H1 (cell line): ENCODE results near the gene BANF1. TPM values are rescaled to one million over a fixed set of nuclear protein-coding genes. Genes with fewer than 3 reads are reported as not detected.

Experiments used
- SP4 ChIP-seq: IDR thresholded peaks from 2 replicates; pipeline ENCODE4 v1.6.1; 2012; ENCODE audit warnings: low read length, inconsistent platforms
- polyA plus RNA-seq, 7 experiments: library from polyadenylated mRNA; depleted of rRNA in 3 of 7; stranded (reverse) in 5 of 7; unstranded in 2 of 7; fragments of >200 nt in 5 of 7; fragments of 200-250 nt in 2 of 7; gene quantifications; 1 replicate in 5 of 7; 2 replicates in 1 of 7; 4 replicates in 1 of 7; pipeline versions ENCODE4 v1.2.1 to v1.2.3, GENCODE V29; 2011 to 2013; ENCODE audit warnings: missing spikeins in 2 of 7, mixed read lengths in 2 of 7
- total RNA-seq: library from RNA; stranded (reverse); fragmentation: NEBNext Ultra II Directional; extraction: Animal tissue kit (Norgen Biotek cat#: 25700); gene quantifications from 2 replicates; pipeline ENCODE4 v1.2.1, GENCODE V29; 2021

The BANF1 gene
- total and polyA plus RNA-seq, 2 of the 8 experiments (the other 6 are each of a cell fraction or from before 2014, with no cell fraction given) = 330 to 467 TPM

- no peak for TF ChIP-seq SP4
- TF ChIP-seq, all 59 proteins: peak for 0
Measured at GRCh38 chr11:65987336-65987735, 15.0 kb upstream of the BANF1 start (continued).
